Measurements from ENCODE around the gene UBE2J1.
A peak's percentile ranks its signal among the peaks of the same experiment; 100 is the strongest.

GRCh38 chr6:89299466-89299850 lies 53.1 kb downstream of the UBE2J1 start:
- TF ChIP-seq, protein P1, sequence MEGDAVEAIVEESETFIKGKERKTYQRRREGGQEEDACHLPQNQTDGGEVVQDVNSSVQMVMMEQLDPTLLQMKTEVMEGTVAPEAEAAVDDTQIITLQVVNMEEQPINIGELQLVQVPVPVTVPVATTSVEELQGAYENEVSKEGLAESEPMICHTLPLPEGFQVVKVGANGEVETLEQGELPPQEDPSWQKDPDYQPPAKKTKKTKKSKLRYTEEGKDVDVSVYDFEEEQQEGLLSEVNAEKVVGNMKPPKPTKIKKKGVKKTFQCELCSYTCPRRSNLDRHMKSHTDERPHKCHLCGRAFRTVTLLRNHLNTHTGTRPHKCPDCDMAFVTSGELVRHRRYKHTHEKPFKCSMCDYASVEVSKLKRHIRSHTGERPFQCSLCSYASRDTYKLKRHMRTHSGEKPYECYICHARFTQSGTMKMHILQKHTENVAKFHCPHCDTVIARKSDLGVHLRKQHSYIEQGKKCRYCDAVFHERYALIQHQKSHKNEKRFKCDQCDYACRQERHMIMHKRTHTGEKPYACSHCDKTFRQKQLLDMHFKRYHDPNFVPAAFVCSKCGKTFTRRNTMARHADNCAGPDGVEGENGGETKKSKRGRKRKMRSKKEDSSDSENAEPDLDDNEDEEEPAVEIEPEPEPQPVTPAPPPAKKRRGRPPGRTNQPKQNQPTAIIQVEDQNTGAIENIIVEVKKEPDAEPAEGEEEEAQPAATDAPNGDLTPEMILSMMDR (conservative IDR thresholded peaks at IDR 0.05 in 1 of 2, IDR thresholded peaks at IDR 0.05 in 1 of 2; ENCODE audit: low read depth in 1 of 2, low read length in 2 of 2), result peak in 1 of 2 donors; percentile 25
- no peak for TF ChIP-seq EZH2 (IDR thresholded peaks at IDR 0.05; ENCODE audit: low read length, missing control alignments)

All from fibroblast of lung (primary cell).